IMR-90 (cell line): ENCODE data around the gene ATP10B. TPM values are rescaled to one million over a fixed set of nuclear protein-coding genes. Genes with fewer than 3 reads are reported as not detected.

Experiments used
- ATAC-seq: fragments of 200-7000 bp; cut with Tn5 transposase; 2 replicates; pipeline ENCODE4 v1.9.1; 2020; ENCODE audit warnings: low read depth, mild to moderate bottlenecking, moderate library complexity
- BruUV-seq: library from RNA; stranded (reverse); fragments of 400-500 nt; replicated peaks from 2 replicates; lab custom pipeline; 2021; lab: Mats Ljungman, UMichigan
- CTCF ChIA-PET: fragments of 300-600 bp; formaldehyde crosslinking; extraction: SDS; loops from one replicate; lab custom pipeline; 2021; ENCODE audit warnings: antibody characterized with exemption; lab: Yijun Ruan, JAX
- POLR2A ChIA-PET: fragments of 300-600 bp; sonication (Branson Sonifier 250); formaldehyde crosslinking; loops from one replicate; lab custom pipeline; 2022; ENCODE audit warnings: antibody characterized with exemption; ENCODE audit not compliant: unreplicated experiment; lab: Charles Lee
- DNase-seq: peaks from one replicate; pipeline ENCODE4 v3.0.0; 2013
- H2AFZ ChIP-seq: replicated peaks from 2 replicates; pipeline ENCODE3; 2013; ENCODE audit warnings: low read length, mild to moderate bottlenecking; ENCODE audit not compliant: poor library complexity
- H2AK5ac ChIP-seq: 2 replicates; pipeline ENCODE4 v1.6.1; 2013; ENCODE audit warnings: low read depth, low read length, inconsistent platforms
- H2AK9ac ChIP-seq: replicated peaks from 2 replicates; pipeline ENCODE3; 2013; ENCODE audit warnings: mild to moderate bottlenecking, low read depth, low read length, moderate library complexity; ENCODE audit not compliant: poor library complexity
- H2BK120ac ChIP-seq: 2 replicates; pipeline ENCODE4 v1.6.1; 2013; ENCODE audit warnings: low read depth, low read length, inconsistent platforms
- H2BK15ac ChIP-seq: 3 replicates; pipeline ENCODE4 v1.6.1; 2013; ENCODE audit warnings: low read depth, low read length, inconsistent platforms
- H2BK20ac ChIP-seq: 2 replicates; pipeline ENCODE4 v1.6.1; 2013; ENCODE audit warnings: low read depth, mild to moderate bottlenecking, inconsistent platforms, low read length, moderate library complexity
- H2BK5ac ChIP-seq: 2 replicates; pipeline ENCODE4 v1.6.1; 2013; ENCODE audit warnings: mild to moderate bottlenecking, low read depth, low read length, inconsistent platforms; ENCODE audit not compliant: poor library complexity, severe bottlenecking
- H3K14ac ChIP-seq: replicated peaks from 2 replicates; pipeline ENCODE4 v1.6.1; 2013; ENCODE audit warnings: low read depth, low read length, inconsistent platforms
- H3K18ac ChIP-seq: 2 replicates; pipeline ENCODE4 v1.6.1; 2013; ENCODE audit warnings: low read depth, low read length, control low read depth
- H3K23ac ChIP-seq: 2 replicates; pipeline ENCODE4 v1.6.1; 2013; ENCODE audit warnings: low read depth, low read length, inconsistent platforms
- H3K27ac ChIP-seq: 2 replicates; pipeline ENCODE4 v1.5.1; 2013; ENCODE audit warnings: mild to moderate bottlenecking, control low read depth, low read length; ENCODE audit not compliant: insufficient read depth
- H3K27me3 ChIP-seq: 2 replicates; pipeline ENCODE4 v1.6.1; 2013; ENCODE audit warnings: low read length; ENCODE audit not compliant: control insufficient read depth, insufficient read depth
- H3K36me3 ChIP-seq: 2 replicates; pipeline ENCODE4 v1.6.1; 2013; ENCODE audit warnings: low read length, mixed read lengths; ENCODE audit not compliant: control insufficient read depth, insufficient read depth
- H3K4ac ChIP-seq: 2 replicates; pipeline ENCODE4 v1.6.1; 2013; ENCODE audit warnings: low read depth, low read length, inconsistent platforms
- H3K4me1 ChIP-seq: 2 replicates; pipeline ENCODE4 v1.6.1; 2013; ENCODE audit warnings: low read length, mixed read lengths; ENCODE audit not compliant: control insufficient read depth, insufficient read depth
- H3K4me2 ChIP-seq: 2 replicates; pipeline ENCODE4 v1.6.1; 2013; ENCODE audit warnings: low read depth, mild to moderate bottlenecking, control low read depth, low read length, moderate library complexity
- H3K4me3 ChIP-seq: 2 replicates; pipeline ENCODE4 v1.5.1; 2013; ENCODE audit warnings: low read depth, mild to moderate bottlenecking, control low read depth, low read length, moderate library complexity; ENCODE audit not compliant: insufficient read depth
- H3K56ac ChIP-seq: 2 replicates; pipeline ENCODE4 v1.6.1; 2013; ENCODE audit warnings: low read length, inconsistent platforms; ENCODE audit not compliant: insufficient read depth; ENCODE audit errors: extremely low read depth
- H3K79me1 ChIP-seq, 2 experiments: 2 replicates each; pipeline ENCODE4 v1.6.1; 2013; ENCODE audit warnings: low read length in 2 of 2, inconsistent platforms in 1 of 2, low read depth in 1 of 2
- H3K9ac ChIP-seq: 2 replicates; pipeline ENCODE4 v1.6.1; 2013; ENCODE audit warnings: low read depth, low read length, control low read depth
- H3K9me1 ChIP-seq: 2 replicates; pipeline ENCODE4 v1.6.1; 2013; ENCODE audit warnings: low read length, inconsistent platforms; ENCODE audit not compliant: insufficient read depth
- H3K9me3 ChIP-seq: 2 replicates; pipeline ENCODE4 v1.6.1; 2013; ENCODE audit warnings: low read length; ENCODE audit not compliant: control insufficient read depth, insufficient read depth
- H4K20me1 ChIP-seq: 2 replicates; pipeline ENCODE4 v1.6.1; 2013; ENCODE audit warnings: low read length, inconsistent platforms; ENCODE audit not compliant: insufficient read depth
- H4K5ac ChIP-seq: 2 replicates; pipeline ENCODE4 v1.6.1; 2013; ENCODE audit warnings: mild to moderate bottlenecking, low read depth, low read length, control low read depth
- H4K8ac ChIP-seq, 2 experiments: 2 replicates each; pipeline ENCODE4 v1.6.1; 2013; ENCODE audit warnings: low read depth in 2 of 2, low read length in 2 of 2, control low read depth in 1 of 2, inconsistent platforms in 1 of 2
- H4K91ac ChIP-seq: 2 replicates; pipeline ENCODE4 v1.6.1; 2013; ENCODE audit warnings: low read depth, low read length, inconsistent platforms; ENCODE audit not compliant: insufficient read depth
- CEBPB ChIP-seq: IDR thresholded peaks from 2 replicates; pipeline ENCODE4 v1.6.1; 2012; ENCODE audit warnings: low read depth, low read length, improper control_type of control experiment
- FOS ChIP-seq: fragments of 150-350 bp; IDR thresholded peaks from 2 replicates; pipeline ENCODE4 v1.6.1; 2016; ENCODE audit warnings: low read depth, low read length
- MAZ ChIP-seq: IDR thresholded peaks from 2 replicates; pipeline ENCODE4 v1.6.1; 2012; ENCODE audit warnings: low read depth, mild to moderate bottlenecking, low read length, improper control_type of control experiment, moderate library complexity, borderline replicate concordance
- NFE2L2 ChIP-seq: fragments of 150-350 bp; IDR thresholded peaks from 2 replicates; pipeline ENCODE4 v1.6.1; 2016; ENCODE audit warnings: low read depth, mild to moderate bottlenecking, low read length
- POLR2A ChIP-seq: IDR thresholded peaks from 2 replicates; pipeline ENCODE4 v1.6.1; 2012; ENCODE audit warnings: mild to moderate bottlenecking, low read depth, low read length
- USF2 ChIP-seq: fragments of 150-350 bp; IDR thresholded peaks from 2 replicates; pipeline ENCODE4 v1.6.1; 2017; ENCODE audit warnings: mild to moderate bottlenecking, antibody characterized with exemption, low read length, low read depth
- WGBS, 2 experiments: methylation state at CpG; one replicate each; pipeline versions ENCODE4 v1.1.5 to v1.1.7; 2013; ENCODE audit warnings: missing lambda C conversion rate in 2 of 2; ENCODE audit not compliant: insufficient read length in 1 of 2; ENCODE audit errors: extremely low coverage in 2 of 2; 5-methylcytosine and 5-hydroxymethylcytosine counted together
- dilution Hi-C: fragments of 300-500 bp; cut with HindIII; formaldehyde crosslinking; loops from one replicate; pipeline ENCODE4 v1.14.3; 2018; ENCODE audit warnings: low sequenced_read_pairs; ENCODE audit not compliant: unreplicated experiment
- in situ Hi-C: fragments of 300-500 bp; cut with MboI; formaldehyde crosslinking; loops from 3 replicates; pipeline ENCODE4 v1.14.3; 2019; ENCODE audit warnings: low sequenced_read_pairs, inconsistent platforms, mixed read lengths
- intact Hi-C: fragments of 100-400 bp; cut with micrococcal nuclease; formaldehyde crosslinking; loops from 2 replicates; pipeline ENCODE4 v1.10.0; 2022
- polyA plus RNA-seq, 3 experiments: library from polyadenylated mRNA; depleted of rRNA; stranded (reverse); fragments of >200 nt; gene quantifications; 2 replicates each; pipeline ENCODE4 v1.2.3, GENCODE V29; 2012; ENCODE audit warnings: low replicate concordance in 1 of 3
- total RNA-seq: library from RNA; depleted of rRNA; stranded (reverse); fragments of >200 nt; gene quantifications from 2 replicates; pipeline ENCODE4 v1.2.3, GENCODE V29; 2012

Gene ATP10B
- total and polyA plus RNA-seq, 2 of the 4 experiments (the other 2 are of a cell fraction): not detected

GRCh38 chr5:160760008-160760407, 92.0 kb downstream of the ATP10B start:
- Histone ChIP-seq H2AK9ac (no peak overlapping the region), H3K4me2 (no peak overlapping the region), H3K9ac (no peak overlapping the region), H2BK20ac (no peak overlapping the region), H2BK120ac (no peak overlapping the region), H3K9me3 (peaks cover 8% of the 10 kb centered on the region; the same call in 1 of the 2 replicates), H3K36me3 (no peaks in the 10 kb centered on the region), H3K4me1 (no peaks in the 10 kb centered on the region), H3K56ac (no peak overlapping the region), H3K4me3 (no peak overlapping the region), H4K20me1 (no peaks in the 10 kb centered on the region), H3K18ac (no peak overlapping the region), H2AFZ (no peak overlapping the region), H3K4ac (no peak overlapping the region), H2BK15ac (no peak overlapping the region), H3K27me3 (no peaks in the 10 kb centered on the region), H3K27ac (no peak overlapping the region), H2AK5ac (no peak overlapping the region), H3K23ac (no peak overlapping the region), H4K5ac (no peak overlapping the region), H3K79me1 (no peaks in the 10 kb centered on the region), H2BK5ac (no peak overlapping the region), H3K9me1 (no peaks in the 10 kb centered on the region), H4K8ac (no peak overlapping the region), H3K14ac (no peak overlapping the region), H4K91ac (no peak overlapping the region)
- in situ Hi-C loops: no loop called here
- WGBS, 2 experiments: no CpG with 5 or more reads among the region's 3 CpGs
- TF ChIP-seq FOS: no peak
- no peak for TF ChIP-seq POLR2A
- TF ChIP-seq USF2: no peak
- TF ChIP-seq CEBPB: no peak
- no peak for TF ChIP-seq MAZ
- TF ChIP-seq NFE2L2: no peak
- ChIA-PET CTCF (no interaction called here), POLR2A (no interaction called here)
- no TSS peak for BruUV-seq
- no peak for ATAC-seq
- dilution Hi-C loops: no loop called here
- DNase-seq: no peak
- intact Hi-C loops: no loop called here
